HEK293 (cell line): ENCODE data around the gene PILRA.

Source experiments
- GLI4 ChIP-seq: fragments of 450-650 bp; formaldehyde crosslinking; IDR thresholded peaks from 2 replicates; pipeline ENCODE4 v1.5.1; 2016; ENCODE audit warnings: missing biosample characterization, missing genetic modification characterization
- PRDM1 ChIP-seq: fragments of 450-650 bp; formaldehyde crosslinking; IDR thresholded peaks from 2 replicates; pipeline ENCODE4; 2016; ENCODE audit warnings: missing biosample characterization, missing genetic modification characterization
- ZNF2 ChIP-seq: fragments of 450-650 bp; formaldehyde crosslinking; IDR thresholded peaks from 2 replicates; pipeline ENCODE4 v1.5.1; 2016; ENCODE audit warnings: missing biosample characterization, missing genetic modification characterization
- ZNF239 ChIP-seq: fragments of 450-650 bp; formaldehyde crosslinking; IDR thresholded peaks from 2 replicates; pipeline ENCODE4 v1.5.1; 2016; ENCODE audit warnings: missing biosample characterization, missing genetic modification characterization
- ZXDB ChIP-seq: fragments of 450-650 bp; formaldehyde crosslinking; IDR thresholded peaks from 2 replicates; pipeline ENCODE4 v1.5.1; 2016; ENCODE audit warnings: missing biosample characterization, missing genetic modification characterization
- TF ChIP-seq, protein P1 (sequence below): fragments of 450-650 bp; formaldehyde crosslinking; IDR thresholded peaks from 2 replicates; pipeline ENCODE4 v1.5.1; 2016; ENCODE audit warnings: missing biosample characterization, missing genetic modification characterization

DNA sequence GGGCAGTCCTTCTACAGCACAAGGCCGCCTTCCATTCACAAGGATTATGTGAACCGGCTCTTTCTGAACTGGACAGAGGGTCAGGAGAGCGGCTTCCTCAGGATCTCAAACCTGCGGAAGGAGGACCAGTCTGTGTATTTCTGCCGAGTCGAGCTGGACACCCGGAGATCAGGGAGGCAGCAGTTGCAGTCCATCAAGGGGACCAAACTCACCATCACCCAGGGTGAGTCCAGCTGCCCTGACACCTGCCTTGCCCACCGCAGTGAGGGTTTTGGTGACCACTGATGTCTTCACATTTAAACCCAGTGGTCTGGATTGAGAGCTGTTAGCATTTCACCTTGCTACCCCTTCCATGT lies 14.5 kb upstream of the PILRA start:
- TF ChIP-seq, protein P1, sequence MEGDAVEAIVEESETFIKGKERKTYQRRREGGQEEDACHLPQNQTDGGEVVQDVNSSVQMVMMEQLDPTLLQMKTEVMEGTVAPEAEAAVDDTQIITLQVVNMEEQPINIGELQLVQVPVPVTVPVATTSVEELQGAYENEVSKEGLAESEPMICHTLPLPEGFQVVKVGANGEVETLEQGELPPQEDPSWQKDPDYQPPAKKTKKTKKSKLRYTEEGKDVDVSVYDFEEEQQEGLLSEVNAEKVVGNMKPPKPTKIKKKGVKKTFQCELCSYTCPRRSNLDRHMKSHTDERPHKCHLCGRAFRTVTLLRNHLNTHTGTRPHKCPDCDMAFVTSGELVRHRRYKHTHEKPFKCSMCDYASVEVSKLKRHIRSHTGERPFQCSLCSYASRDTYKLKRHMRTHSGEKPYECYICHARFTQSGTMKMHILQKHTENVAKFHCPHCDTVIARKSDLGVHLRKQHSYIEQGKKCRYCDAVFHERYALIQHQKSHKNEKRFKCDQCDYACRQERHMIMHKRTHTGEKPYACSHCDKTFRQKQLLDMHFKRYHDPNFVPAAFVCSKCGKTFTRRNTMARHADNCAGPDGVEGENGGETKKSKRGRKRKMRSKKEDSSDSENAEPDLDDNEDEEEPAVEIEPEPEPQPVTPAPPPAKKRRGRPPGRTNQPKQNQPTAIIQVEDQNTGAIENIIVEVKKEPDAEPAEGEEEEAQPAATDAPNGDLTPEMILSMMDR (tag by site-specific recombination), result no peak
- TF ChIP-seq ZXDB (tag by site-specific recombination) (no peak), ZNF239 (no peak), ZNF2 (tag by site-specific recombination) (no peak), GLI4 (no peak), PRDM1 (tag by site-specific recombination) (no peak)
